Skin of body (tissue), 2 donors: ENCODE measurements around the gene DENND1C. TPM values are rescaled to one million over a fixed set of nuclear protein-coding genes. Genes with fewer than 3 reads are reported as not detected.
"Not testable (repeated sequence)": the region's sequence is repeated elsewhere in the genome, so short reads cannot be mapped to it uniquely, and the experiment has no call there.

Source experiments
- DNase-seq: peaks from one replicate; lab custom pipeline; 2025; lab: John Stamatoyannopoulos, UW
- total RNA-seq: library from RNA; depleted of rRNA; stranded (reverse); fragments of >200 nt; gene quantifications from one replicate; pipeline ENCODE4 v1.2.3, GENCODE V29; 2014

The DENND1C gene
- total RNA-seq, 1 donor from 2014 or later, result 0.69 TPM

- DNase-seq, result no peak
Measured at GRCh38 chr19:6457958-6458694, 23.5 kb downstream of the DENND1C start.

- DNase-seq, result no peak
Measured at GRCh38 chr19:6455924-6456323, 25.7 kb downstream of the DENND1C start.

- DNase-seq, result no peak
Measured at GRCh38 chr19:6453951-6454565, 27.5 kb downstream of the DENND1C start.

GRCh38 chr19:6452899-6453298, 28.7 kb downstream of the DENND1C start:
- DNase-seq, result no peak

GRCh38 chr19:6452223-6452614, 29.4 kb downstream of the DENND1C start:
- no peak for DNase-seq

GRCh38 chr19:6451583-6452222, 29.9 kb downstream of the DENND1C start:
- no peak for DNase-seq

- DNase-seq, result no peak
Measured at GRCh38 chr19:6450166-6450565, 31.4 kb downstream of the DENND1C start.

- DNase-seq, result no peak
Measured at GRCh38 chr19:6448045-6448444, 33.5 kb downstream of the DENND1C start.

GRCh38 chr19:6446452-6446851, 35.1 kb downstream of the DENND1C start:
- DNase-seq, result no peak

- no peak for DNase-seq
Measured at GRCh38 chr19:6443986-6444385, 37.6 kb downstream of the DENND1C start.

- no peak for DNase-seq
Measured at GRCh38 chr19:6442087-6442688, 39.4 kb downstream of the DENND1C start.

- no peak for DNase-seq
Measured at GRCh38 chr19:6440905-6441304, 40.7 kb downstream of the DENND1C start.

GRCh38 chr19:6439743-6440142, 41.8 kb downstream of the DENND1C start:
- no peak for DNase-seq

- no peak for DNase-seq
Measured at GRCh38 chr19:6433663-6434062, 47.9 kb downstream of the DENND1C start, which contains the start of gene SLC25A41. Gene SLC25A41 (minus strand): TSS chr19:6433763. CDS start chr19:6433693, 70 bp downstream.

- DNase-seq, result no peak
Measured at GRCh38 chr19:6433165-6433564, 48.4 kb downstream of the DENND1C start.

- no peak for DNase-seq
Measured at GRCh38 chr19:6431891-6432290, 49.7 kb downstream of the DENND1C start.

GRCh38 chr19:6429419-6430221, 52.0 kb downstream of the DENND1C start:
- DNase-seq, result no peak

- DNase-seq, result not testable (repeated sequence)
Measured at GRCh38 chr19:6428692-6429418, 52.7 kb downstream of the DENND1C start.

- DNase-seq, result no peak
Measured at GRCh38 chr19:6427131-6427530, 54.5 kb downstream of the DENND1C start.
